Keratinocyte (primary cell): ENCODE results near the gene POLR2M. TPM values are rescaled to one million over a fixed set of nuclear protein-coding genes. Genes with fewer than 3 reads are reported as not detected.

Source experiments
- DNase-seq: peaks from one replicate; pipeline ENCODE4 v3.0.0-alpha.2; 2011; ENCODE audit warnings: low read depth, missing footprints, low spot score
- FAIRE-seq: peaks from 2 replicates; lab custom pipeline; 2011; peaks lifted over from hg19 to GRCh38; lab: Jason Lieb, UNC
- H2AFZ ChIP-seq: 2 replicates; pipeline ENCODE4 v1.6.0; 2012; ENCODE audit warnings: low read length, control low read depth, inconsistent platforms; ENCODE audit not compliant: control insufficient read depth
- H3K27ac ChIP-seq: 2 replicates; pipeline ENCODE4 v1.5.1; 2011; ENCODE audit warnings: low read length; ENCODE audit not compliant: control insufficient read depth, insufficient read depth
- H3K27me3 ChIP-seq: 3 replicates; pipeline ENCODE4 v1.6.0; 2011; ENCODE audit warnings: low read length; ENCODE audit not compliant: control insufficient read depth, insufficient read depth; ENCODE audit errors: extremely low read depth
- H3K36me3 ChIP-seq, 2 experiments: 2 replicates in 1 of 2; 3 replicates in 1 of 2; pipeline ENCODE4 v1.5.1; 2011; ENCODE audit warnings: low read length in 2 of 2, mild to moderate bottlenecking in 1 of 2; ENCODE audit not compliant: control insufficient read depth in 2 of 2, insufficient read depth in 2 of 2; ENCODE audit errors: extremely low read depth in 1 of 2
- H3K4me1 ChIP-seq: 3 replicates; pipeline ENCODE4 v1.5.1; 2011; ENCODE audit warnings: low read length; ENCODE audit not compliant: control insufficient read depth, insufficient read depth; ENCODE audit errors: extremely low read depth
- H3K4me2 ChIP-seq: 3 replicates; pipeline ENCODE4 v1.6.0; 2011; ENCODE audit warnings: low read depth, low read length; ENCODE audit not compliant: control insufficient read depth, insufficient read depth; ENCODE audit errors: extremely low read depth
- H3K4me3 ChIP-seq, 3 experiments: fragments of 200-600 bp in 1 of 3; sonication (generic) in 1 of 3; 2 replicates in 2 of 3; 3 replicates in 1 of 3; pipeline ENCODE4 v1.5.1; 2011 to 2016; ENCODE audit warnings: low read length in 3 of 3, mild to moderate bottlenecking in 3 of 3, control low read depth in 2 of 3, inconsistent platforms in 1 of 3, low read depth in 1 of 3, mixed read lengths in 1 of 3, mixed run types in 1 of 3, moderate library complexity in 1 of 3; ENCODE audit not compliant: control insufficient read depth in 2 of 3, insufficient read depth in 2 of 3; ENCODE audit errors: extremely low read depth in 1 of 3
- H3K79me2 ChIP-seq: 2 replicates; pipeline ENCODE4 v1.6.0; 2012; ENCODE audit warnings: low read length; ENCODE audit not compliant: control insufficient read depth, insufficient read depth
- H3K9ac ChIP-seq: 3 replicates; pipeline ENCODE4 v1.6.0; 2011; ENCODE audit warnings: low read length; ENCODE audit not compliant: control insufficient read depth, insufficient read depth; ENCODE audit errors: extremely low read depth
- H3K9me1 ChIP-seq: 3 replicates; pipeline ENCODE4 v1.6.0; 2011; ENCODE audit warnings: low read length; ENCODE audit not compliant: control insufficient read depth, insufficient read depth; ENCODE audit errors: extremely low read depth
- H3K9me3 ChIP-seq: 2 replicates; pipeline ENCODE4 v1.5.1; 2012; ENCODE audit warnings: low read depth, low read length; ENCODE audit not compliant: control insufficient read depth
- H4K20me1 ChIP-seq: 3 replicates; pipeline ENCODE4 v1.6.0; 2011; ENCODE audit warnings: low read length; ENCODE audit not compliant: control insufficient read depth, insufficient read depth; ENCODE audit errors: extremely low read depth
- EZH2 ChIP-seq: IDR thresholded peaks from one replicate; pipeline ENCODE4 v1.6.1; 2012; ENCODE audit warnings: inconsistent platforms, mild to moderate bottlenecking, low read length, moderate library complexity
- dilution Hi-C: fragments of 300-500 bp; cut with MboI; formaldehyde crosslinking; loops from one replicate; pipeline ENCODE4 v1.7.0; 2020; ENCODE audit warnings: low sequenced_read_pairs; ENCODE audit not compliant: extremely low pct_ligation_motif_present
- polyA plus RNA-seq, 5 experiments: library from polyadenylated mRNA; depleted of rRNA in 3 of 5; stranded (reverse) in 3 of 5; stranded (forward) in 1 of 5; unstranded in 1 of 5; fragments of >200 nt; gene quantifications; 1 replicate in 1 of 5; 2 replicates in 3 of 5; 3 replicates in 1 of 5; pipeline versions ENCODE4 v1.2.1 to v1.2.3, GENCODE V29; 2011 to 2012; ENCODE audit warnings: missing spikeins in 2 of 5, low read depth in 1 of 5, low replicate concordance in 1 of 5
- TF ChIP-seq, protein P1 (sequence below), 3 experiments: IDR thresholded peaks in 1 of 3; conservative IDR thresholded peaks in 1 of 3; optimal IDR thresholded peaks in 1 of 3; 2 replicates in 2 of 3; 3 replicates in 1 of 3; pipeline versions ENCODE3 to v1.5.1; 2011; ENCODE audit warnings: low read length in 3 of 3, mild to moderate bottlenecking in 3 of 3, moderate library complexity in 2 of 3, control low read depth in 1 of 3, inconsistent platforms in 1 of 3; ENCODE audit not compliant: insufficient read depth in 2 of 3; ENCODE audit errors: extremely low read depth in 1 of 3

Gene POLR2M
- polyA plus RNA-seq, 1 donor (not counting 4 experiments of a cell fraction or from before 2014, with no cell fraction given), result 40.6 TPM

DNA sequence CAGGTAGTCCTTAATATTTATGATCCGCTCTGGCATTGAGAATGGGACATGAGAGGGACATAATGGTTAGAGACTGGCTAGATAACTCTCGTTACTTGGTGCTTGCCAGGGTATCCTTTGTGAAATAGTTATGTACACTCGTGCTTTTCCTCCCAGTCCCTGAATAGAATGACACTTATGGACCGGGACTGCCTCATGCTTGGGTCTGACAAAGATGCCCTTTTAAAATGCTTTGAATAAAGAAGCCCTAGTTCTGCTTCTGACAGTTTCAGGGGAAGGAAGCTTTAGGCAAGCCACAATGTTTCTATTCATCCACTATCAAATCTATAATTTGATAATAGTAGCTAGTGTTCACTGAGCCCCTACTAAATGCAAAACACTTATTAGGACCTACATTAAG lies 29.4 kb downstream of the POLR2M start:
- Histone ChIP-seq H4K20me1 (no peaks in the 10 kb centered on the region), H3K4me3 (no peak overlapping the region), H3K79me2 (no peaks in the 10 kb centered on the region), H3K27ac (no peak overlapping the region), H3K9ac (no peak overlapping the region), H2AFZ (no peak overlapping the region), H3K9me3 (no peaks in the 10 kb centered on the region), H3K27me3 (no peaks in the 10 kb centered on the region), H3K4me2 (no peak overlapping the region), H3K4me1 (peaks cover 4% of the 10 kb centered on the region), H3K9me1 (no peaks in the 10 kb centered on the region), H3K36me3 (no peaks in the 10 kb centered on the region)
- DNase-seq, result no peak
- dilution Hi-C loops, result no loop called here
- FAIRE-seq, result no peak
- TF ChIP-seq, protein P1, sequence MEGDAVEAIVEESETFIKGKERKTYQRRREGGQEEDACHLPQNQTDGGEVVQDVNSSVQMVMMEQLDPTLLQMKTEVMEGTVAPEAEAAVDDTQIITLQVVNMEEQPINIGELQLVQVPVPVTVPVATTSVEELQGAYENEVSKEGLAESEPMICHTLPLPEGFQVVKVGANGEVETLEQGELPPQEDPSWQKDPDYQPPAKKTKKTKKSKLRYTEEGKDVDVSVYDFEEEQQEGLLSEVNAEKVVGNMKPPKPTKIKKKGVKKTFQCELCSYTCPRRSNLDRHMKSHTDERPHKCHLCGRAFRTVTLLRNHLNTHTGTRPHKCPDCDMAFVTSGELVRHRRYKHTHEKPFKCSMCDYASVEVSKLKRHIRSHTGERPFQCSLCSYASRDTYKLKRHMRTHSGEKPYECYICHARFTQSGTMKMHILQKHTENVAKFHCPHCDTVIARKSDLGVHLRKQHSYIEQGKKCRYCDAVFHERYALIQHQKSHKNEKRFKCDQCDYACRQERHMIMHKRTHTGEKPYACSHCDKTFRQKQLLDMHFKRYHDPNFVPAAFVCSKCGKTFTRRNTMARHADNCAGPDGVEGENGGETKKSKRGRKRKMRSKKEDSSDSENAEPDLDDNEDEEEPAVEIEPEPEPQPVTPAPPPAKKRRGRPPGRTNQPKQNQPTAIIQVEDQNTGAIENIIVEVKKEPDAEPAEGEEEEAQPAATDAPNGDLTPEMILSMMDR (optimal IDR thresholded peaks at IDR 0.05 in 1 of 3, IDR thresholded peaks at IDR 0.05 in 1 of 3, conservative IDR thresholded peaks at IDR 0.05 in 1 of 3; ENCODE audit: extremely low read depth in 1 of 3, insufficient read depth in 2 of 3, low read length in 3 of 3), result no peak
- TF ChIP-seq EZH2, result no peak

DNA sequence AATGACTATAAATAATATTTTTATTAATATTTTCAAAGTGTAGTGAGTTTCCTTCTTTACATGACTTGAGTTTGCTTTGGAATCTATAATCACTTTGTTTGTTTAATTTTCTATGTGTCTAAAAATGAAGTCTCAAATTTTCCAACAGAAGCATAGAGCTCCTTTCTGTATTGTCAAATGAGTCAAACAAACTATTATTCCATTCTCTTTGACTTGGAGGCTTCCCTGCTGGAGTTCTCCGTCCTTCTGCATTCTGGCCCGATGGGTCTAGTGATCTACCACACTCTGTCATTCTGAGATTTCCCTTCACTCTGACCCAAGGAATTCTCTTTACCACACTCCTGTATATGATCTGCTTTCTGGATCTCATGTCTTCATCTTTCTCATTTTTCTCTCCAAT lies 30.1 kb downstream of the POLR2M start:
- no peak overlapping the region for H3K4me3 ChIP-seq
- no peak overlapping the region for H3K4me2 ChIP-seq
- DNase-seq (no peak), FAIRE-seq (no peak)
- no peaks in the 10 kb centered on the region for H3K79me2 ChIP-seq
- no peaks in the 10 kb centered on the region for H3K36me3 ChIP-seq
- no peaks in the 10 kb centered on the region for H3K27me3 ChIP-seq
- no peak overlapping the region for H3K9ac ChIP-seq
- no peaks in the 10 kb centered on the region for H3K9me3 ChIP-seq
- no peak overlapping the region for H3K27ac ChIP-seq
- peaks cover 4% of the 10 kb centered on the region for H3K4me1 ChIP-seq
- H2AFZ ChIP-seq, result no peak overlapping the region
- H3K9me1 ChIP-seq, result no peaks in the 10 kb centered on the region
- dilution Hi-C loops, result no loop called here
- TF ChIP-seq, protein P1 (optimal IDR thresholded peaks at IDR 0.05 in 1 of 3, IDR thresholded peaks at IDR 0.05 in 1 of 3, conservative IDR thresholded peaks at IDR 0.05 in 1 of 3; ENCODE audit: extremely low read depth in 1 of 3, insufficient read depth in 2 of 3, low read length in 3 of 3), result no peak
- TF ChIP-seq EZH2, result no peak
- H4K20me1 ChIP-seq, result no peaks in the 10 kb centered on the region
